GM12891 (cell line): ENCODE results near the gene PSMC3.

ENCODE experiments used
- POLR2AphosphoS5 ChIP-seq: IDR thresholded peaks from 2 replicates; pipeline ENCODE4 v1.6.1; 2011; ENCODE audit warnings: low read depth, low read length, control low read depth
- TAF1 ChIP-seq: IDR thresholded peaks from 2 replicates; pipeline ENCODE4 v1.6.1; 2011; ENCODE audit warnings: low read depth, low read length, control low read depth

- TF ChIP-seq TAF1: no peak
- TF ChIP-seq POLR2AphosphoS5: no peak
These were observed 34.4 kb downstream of the PSMC3 start for GRCh38 chr11:47391711-47392432.
